Left forelimb (tissue), 1 donor: ENCODE data around the gene AGO4.
"Not testable (repeated sequence)": the region's sequence is repeated elsewhere in the genome, so short reads cannot be mapped to it uniquely, and the experiment has no call there.

ENCODE experiments used
- DNase-seq: peaks from one replicate; pipeline ENCODE4 v3.0.0-alpha.2; 2018; ENCODE audit warnings: low spot score

Gene AGO4

DNA sequence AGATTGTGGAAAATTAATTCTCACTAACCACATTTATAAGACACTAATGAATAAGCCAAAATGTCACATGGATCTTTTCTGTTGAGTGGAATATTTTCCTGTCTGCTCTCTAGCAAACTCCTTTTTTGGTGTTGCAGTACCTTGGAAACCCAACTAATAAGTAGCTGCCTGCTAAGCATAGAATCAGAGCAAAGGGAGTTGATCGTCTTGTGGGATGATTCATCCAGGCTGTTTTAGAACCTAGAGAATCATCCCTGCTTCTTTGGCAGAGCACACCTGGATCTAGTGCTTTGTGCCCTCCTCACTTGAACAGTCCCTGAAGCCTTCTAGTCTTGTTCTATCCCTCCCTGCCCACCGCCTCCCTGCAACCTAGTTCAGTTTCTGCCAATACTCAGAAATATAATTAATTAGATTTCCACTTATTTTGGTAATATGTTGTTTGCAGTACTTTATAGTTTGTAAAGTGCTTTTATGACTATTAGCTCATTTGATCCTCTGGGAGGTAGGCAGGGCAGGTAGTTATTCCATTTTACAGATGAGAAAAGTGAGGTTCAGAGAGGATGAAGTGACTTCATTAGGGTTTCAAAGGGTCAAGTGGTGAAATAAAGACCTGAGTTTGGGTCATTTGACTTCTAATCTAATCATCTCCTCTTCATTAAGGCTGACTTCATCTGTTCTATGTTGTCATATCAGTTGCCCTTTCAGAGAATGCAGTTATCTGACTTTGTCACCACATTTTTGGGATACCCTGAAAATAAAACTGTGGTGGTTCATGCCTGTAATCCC, 2.5 kb downstream of the AGO4 start:
- DNase-seq, result no peak

DNA sequence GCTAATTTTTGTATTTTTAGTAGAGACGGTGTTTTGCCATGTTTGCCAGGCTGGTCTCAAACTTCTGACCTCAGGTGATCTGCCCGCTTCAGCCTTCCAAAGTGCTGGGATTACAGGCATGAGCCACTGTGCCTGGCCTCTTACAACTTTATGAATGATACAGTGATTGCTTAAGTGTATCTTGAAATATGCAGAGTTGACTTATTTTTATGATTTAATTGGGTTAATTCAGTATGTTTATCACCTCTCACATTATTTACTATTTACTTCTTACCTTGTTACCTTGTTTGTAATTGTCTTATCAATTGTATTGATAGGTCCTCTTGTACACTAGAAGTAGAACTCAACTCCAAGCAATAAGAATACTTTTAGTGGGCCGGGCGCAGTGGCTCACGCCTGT, 4.9 kb downstream of the AGO4 start:
- DNase-seq, result not testable (repeated sequence)

DNA sequence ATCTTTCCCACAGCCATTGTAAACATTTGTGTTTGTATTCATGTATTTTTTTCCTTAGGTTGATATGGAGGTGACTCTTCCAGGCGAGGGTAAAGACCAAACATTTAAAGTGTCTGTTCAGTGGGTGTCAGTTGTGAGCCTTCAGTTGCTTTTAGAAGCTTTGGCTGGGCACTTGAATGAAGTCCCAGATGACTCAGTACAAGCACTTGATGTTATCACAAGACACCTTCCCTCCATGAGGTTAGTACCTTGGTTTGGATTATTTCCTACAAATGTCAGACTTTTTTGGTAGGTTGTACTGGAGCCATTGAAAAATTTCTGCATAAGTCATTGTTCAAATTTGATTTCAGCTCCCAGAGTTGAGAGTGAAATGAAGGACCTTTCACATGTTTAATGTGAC, 17.4 kb downstream of the AGO4 start:
- no peak for DNase-seq

DNA sequence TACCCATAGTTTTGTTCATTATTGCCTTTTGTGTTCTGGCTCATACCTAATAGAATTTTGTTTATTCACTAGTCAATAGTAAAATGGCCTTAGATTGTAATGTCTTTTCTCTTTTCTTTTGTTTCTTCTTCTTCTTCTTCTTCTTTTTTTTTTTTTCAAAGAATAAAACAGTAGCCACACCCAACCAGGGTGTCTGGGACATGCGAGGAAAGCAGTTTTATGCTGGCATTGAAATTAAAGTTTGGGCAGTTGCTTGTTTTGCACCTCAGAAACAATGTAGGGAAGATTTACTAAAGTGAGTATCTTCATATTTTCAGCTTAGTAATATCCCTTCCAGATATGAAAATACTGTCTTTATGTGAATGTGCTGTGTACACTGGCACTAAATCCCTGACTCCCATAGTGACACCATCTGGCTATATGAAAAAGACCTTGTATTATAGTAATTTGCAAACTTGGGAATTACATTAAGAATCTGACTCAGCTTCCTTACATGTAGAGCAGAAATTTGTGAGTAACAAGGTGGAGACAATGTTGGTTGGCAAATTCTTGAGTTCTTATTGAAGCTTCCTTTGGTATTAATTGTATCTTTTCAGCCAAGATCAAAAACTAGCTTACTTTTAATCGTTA, 24.6 kb downstream of the AGO4 start:
- no peak for DNase-seq

DNA sequence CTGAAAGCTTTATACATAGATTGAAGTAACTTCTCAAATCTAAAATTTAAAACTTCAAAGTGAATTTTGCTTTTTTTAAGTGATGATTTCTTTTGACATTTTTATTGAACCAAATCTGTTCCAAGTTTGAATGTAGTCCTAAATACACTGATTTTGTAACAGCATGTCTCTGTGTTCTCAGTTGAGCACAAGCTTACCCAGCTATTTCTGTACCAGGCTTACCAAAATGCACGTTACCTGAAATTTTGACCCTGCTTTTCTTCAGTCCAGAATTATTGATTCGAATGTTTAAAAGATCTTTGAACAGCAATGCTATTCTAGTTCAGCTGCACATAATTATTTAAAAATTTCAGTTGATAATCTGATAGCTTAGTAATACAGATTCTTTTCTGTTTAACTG, 25.6 kb downstream of the AGO4 start:
- DNase-seq, result no peak

DNA sequence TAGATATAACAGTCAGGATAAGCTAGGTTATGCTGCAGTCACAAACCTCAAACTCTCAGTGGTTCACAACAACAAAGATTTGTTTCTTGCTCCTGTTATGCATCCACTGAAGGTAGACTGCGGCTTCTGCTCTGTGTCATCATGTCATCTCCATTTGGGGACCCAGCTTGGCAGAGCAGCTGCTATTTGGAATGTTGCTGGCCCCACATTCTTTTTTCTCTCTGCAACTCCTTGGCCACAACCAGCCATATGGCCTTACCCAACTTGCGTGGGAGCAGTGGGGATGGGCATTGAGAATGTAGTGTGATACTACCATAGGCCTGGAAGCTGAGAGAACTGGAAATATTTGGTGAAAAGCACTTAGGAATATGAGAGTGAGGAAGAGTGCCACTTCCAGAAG, 26.4 kb downstream of the AGO4 start:
- DNase-seq, result no peak

DNA sequence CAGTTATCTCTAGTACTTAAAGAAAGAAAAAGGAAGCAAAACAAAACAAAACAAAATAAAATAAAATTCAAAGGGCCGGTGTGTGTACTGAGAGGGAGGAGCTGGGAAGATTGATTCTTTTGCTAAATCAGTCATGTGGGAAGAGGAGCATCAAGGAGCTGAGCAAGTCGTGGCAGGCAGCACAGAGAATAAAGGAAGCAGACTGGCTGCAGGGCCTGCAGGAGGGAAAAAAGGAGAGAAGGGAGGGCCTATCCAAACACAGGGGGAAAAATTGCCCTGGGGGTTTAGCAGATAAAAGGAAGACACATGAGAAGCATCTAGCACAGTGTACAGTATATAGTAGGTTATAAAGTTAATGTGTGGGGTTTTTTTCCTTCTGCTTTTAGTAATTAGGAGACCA, 27.6 kb downstream of the AGO4 start:
- no peak for DNase-seq

DNA sequence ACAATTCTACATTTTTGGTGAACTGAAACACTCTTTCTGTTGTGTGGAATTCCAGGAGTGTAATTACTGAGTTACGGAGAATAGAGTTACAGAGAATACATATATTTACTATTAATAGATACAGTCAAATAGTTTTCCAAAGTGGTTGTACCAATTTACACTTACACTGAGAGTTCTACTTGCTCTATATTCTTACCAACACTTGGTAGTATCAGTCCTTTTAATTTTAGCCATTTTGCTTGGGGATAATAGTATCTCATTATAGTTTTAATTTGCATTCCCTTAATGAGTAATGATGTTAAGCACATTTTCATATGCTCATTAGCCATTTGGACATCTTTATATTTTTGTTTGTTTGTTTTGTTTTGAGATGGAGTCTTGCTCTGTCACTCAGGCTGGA, 28.9 kb downstream of the AGO4 start:
- no peak for DNase-seq

DNA sequence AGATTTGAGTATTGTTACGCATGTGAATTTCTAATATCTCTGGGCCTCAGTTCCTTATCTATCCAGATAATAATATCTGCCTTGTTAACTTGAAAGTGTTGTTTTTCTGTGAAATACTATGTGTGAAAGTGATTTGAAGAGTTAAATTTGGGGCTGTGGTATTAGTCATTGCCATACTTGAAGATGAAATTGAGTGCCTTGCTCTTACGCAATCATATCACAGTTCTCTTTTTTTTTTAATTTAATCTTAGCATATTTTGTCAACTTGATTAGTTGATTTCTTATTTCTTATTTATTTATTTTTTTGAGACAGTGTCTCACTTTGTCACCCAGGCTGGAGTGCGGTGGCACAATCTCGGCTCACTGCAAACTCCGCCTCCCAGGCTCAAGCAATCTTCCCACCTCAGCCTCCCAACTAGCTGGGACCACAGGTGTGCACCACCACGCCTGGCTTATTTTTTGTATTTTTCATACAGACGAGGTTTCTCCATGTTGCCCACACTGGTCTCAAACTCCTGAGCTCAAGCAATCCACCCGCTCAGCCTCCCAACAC, 31.0 kb downstream of the AGO4 start:
- no peak for DNase-seq

DNA sequence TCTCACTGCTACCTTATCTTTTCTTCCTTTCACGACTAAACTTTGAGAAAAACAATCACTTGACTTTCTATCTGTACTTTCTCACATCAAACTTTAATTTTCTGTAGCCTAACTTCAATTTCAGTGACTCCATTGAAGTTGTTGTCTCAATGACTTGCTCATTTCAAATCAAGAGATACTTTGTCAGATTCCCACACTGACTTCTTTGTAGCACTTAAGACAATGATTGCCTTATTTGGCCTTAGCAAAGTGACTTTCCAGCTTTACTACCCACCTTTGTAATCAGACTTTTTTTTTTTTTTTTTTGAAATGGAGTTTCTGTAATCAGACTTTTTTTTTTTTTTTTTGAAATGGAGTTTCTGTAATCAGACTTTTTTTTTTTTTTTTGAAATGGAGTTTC, 37.0 kb downstream of the AGO4 start:
- no peak for DNase-seq

DNA sequence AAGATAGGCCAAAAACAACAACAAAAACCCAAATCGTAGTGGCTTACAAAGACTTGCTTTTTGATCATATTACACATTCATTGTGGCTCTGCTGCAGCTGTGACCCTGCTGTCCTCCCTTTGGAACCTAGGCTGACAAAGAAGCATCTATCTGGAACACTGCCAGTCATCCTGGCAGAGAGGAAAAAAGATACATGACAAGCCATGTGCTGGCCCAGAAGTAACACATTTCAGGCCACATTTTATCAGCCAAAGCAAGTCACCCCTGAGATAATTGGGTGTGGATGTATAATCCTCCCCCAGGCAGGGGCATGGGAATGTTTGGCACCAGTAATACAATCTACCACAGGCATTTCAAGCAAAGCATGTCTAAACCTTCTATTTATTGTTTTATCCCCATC, 38.0 kb downstream of the AGO4 start:
- DNase-seq, result no peak

DNA sequence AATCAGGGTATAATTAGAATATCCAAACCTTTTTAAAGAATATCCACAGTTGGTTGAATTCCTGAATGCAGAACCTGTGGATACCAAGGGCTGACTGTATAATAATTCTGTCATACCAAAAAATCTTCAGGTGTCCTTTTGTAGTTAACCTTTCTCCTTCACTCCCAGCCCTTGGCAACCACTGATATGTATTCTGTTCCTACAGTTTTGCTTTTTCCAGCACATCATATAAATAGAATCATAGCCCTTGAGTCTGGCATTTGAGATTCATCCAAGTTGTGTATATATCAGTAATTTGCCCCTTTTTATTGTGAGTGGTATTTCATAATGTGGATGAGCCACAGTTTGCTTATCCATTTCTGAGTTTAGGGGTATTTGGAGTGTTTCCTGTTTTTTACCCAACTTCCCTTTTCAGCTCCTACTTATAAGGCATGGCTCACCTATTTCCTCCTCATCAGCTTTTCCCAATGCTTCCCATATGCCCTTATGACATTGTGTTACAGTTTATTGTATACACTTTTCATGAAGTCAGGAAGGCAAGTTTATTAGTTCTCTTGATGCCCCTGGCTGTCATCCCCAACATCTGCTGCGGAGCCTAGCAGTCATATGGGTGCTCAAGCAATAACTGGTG, 40.2 kb downstream of the AGO4 start:
- DNase-seq, result no peak

DNA sequence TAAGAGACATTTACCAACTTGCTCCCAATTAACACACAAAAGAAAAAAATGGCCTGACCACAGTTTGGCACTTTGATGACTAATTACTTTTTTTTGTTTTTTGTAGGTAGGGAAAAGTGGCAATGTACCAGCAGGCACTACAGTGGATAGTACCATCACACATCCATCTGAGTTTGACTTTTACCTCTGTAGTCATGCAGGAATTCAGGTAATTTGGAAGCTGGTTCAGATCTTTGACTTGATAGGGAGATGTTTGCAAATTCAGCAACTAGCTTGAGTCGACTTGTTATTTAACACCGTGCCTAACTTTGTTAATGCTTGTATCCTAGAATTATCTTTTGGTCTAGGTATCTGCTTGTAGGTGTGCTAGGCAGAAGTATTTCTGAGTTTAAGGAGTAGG, 42.2 kb downstream of the AGO4 start:
- no peak for DNase-seq

DNA sequence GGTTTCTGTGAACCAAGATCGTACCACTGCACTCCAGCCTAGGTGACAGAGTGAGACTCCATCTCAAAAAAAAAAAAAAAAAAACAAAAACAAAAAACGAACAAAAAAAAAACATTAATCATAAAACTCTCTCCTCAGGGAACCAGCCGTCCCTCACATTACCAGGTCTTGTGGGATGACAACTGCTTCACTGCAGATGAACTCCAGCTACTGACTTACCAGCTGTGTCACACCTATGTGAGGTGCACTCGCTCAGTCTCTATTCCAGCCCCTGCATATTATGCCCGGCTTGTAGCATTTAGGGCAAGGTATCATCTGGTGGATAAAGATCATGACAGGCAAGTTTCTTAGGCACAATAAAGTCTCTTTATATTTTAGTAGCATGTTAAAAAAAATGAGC, 42.9 kb downstream of the AGO4 start:
- no peak for DNase-seq

DNA sequence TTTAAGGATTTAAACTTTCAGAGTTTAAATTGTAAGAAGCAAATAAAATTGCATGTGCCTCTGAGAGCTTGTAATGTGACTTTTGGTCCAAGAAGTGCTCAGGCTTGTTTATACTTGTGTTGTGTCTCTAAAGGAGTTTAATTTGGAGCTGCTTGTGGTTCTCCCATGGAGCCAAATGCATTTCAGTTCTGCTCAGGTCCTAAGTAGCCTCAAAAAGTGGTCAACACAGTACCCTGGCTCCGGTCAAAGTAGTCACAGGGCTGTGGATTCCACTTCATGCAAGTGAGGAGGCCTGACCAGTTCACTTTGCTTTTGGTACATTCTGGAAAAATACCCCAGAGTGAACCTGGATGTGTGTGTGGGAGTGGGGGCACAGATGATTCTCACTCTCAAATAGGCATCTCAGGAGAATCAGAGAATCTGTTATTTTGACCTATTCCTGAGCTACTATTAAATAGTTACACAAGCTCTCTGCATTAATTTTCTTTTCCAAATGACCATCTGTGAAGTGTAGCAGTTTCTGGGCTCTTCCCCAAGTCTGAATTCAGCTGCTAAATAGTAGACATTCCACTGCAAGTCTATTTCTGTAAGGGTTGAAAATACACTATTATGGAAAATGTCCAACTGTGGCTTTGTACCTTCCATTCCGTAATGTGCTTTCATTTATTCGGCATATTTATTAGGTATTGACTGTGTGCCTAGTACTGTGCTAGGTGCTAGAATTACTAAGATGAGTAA, 43.5 kb downstream of the AGO4 start:
- DNase-seq, result peak; percentile 64

DNA sequence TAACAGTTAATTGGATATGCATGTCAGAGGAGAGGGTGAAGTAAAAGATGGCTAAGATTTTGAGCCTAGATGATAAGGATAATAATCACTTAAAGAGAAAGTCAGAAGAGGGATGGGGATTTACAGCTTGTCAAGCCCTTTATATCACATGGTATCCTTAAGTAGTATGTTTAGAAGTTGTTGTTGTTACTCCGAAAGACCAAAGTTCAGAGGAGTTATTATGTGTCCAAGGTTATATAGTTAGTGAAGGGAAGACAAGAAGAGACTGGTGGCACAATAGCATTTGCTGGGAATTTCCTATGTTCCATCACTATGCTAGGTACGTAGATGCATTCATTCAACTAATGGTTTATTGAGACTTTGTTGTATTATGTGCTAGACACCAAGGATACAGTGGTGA, 44.4 kb downstream of the AGO4 start:
- no peak for DNase-seq

DNA sequence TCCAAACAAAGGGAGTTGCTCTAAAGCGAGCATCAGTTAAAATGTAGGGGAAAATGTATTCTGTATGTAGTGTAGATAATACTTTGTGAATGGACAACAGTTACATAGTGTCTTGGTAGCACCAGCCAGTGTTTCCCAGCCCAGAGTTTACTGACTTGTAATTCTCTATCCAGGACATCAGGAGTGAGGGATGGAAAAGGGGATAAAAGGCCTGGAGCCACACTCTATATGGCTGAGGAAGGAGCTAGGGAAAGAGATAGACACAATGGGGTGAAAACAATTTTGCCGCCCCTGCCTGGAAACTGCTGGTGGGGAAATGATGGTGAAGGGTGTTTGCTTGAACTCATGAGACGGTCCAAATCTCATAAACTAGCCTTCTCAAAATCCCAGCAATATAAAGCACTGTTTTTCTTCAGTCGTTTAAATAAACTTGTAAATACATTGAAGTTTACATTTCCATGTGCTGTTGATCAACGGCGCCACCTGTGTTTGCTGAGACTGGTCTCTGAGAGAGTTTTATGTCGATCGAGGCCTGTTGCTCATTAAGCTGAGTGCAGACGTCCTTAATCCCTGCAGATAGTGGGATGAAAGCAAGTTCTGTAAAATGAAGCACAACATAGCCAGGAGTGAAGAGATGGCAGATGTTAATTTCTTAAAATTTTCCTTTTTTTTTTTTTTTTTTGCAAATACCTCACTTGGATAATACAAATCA, 47.3 kb downstream of the AGO4 start:
- no peak for DNase-seq

DNA sequence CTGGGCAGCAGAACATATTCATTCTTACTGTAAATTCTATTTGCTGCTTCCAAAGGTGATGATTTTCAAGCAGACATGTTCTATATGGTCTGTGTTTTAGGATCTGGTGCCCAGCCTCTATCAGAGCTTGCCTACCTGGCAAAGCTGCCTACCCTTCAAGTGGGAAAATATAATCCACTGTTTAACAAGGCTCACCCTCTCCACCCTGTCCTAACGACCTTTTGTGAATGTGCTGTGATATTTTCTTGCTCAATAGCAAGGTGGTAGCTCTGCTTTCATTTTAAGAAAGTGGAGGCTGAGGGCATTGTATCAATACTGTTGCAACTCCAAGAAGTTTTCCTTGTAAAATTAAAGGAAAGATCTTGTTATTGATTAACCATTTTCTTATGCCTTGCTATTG, 49.1 kb downstream of the AGO4 start:
- no peak for DNase-seq

DNA sequence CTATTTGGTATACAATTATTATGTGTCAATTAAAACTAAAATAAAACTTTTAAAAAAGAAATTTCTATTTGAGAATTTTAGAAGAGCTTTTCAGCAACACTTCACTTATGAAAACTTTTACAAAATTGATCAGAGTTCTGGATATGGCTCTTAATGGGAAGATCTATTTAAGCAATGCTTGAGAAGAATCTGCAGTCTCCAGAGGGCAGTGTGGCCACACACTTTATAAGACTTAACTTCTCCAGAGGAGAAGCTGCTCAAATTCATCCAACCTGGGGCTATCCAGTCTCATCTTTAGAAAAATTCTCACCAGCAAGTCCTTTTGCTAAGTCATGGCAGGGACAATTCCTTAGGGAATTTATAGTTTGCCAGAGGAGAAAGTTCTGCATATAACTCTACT, 50.0 kb downstream of the AGO4 start:
- no peak for DNase-seq

DNA sequence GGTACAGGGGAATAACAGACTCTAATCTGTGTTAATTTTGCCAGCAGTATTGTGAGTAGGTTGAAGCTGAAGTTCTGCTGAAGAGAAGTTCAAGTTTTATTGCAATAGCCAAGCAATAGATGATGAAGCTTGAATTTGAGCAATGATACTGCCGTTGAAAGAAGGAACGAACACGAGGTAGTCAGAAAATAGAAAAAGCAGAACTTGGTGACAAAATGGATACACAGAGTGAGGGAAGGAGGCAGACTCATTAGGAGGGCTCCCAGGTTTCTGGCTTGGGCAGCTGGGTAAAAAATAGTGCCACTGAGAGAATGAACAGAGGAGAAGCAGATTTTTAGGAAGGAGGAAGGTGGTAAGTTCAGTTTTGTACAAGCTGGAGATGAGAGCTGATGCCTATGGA, 52.9 kb downstream of the AGO4 start:
- no peak for DNase-seq

DNA sequence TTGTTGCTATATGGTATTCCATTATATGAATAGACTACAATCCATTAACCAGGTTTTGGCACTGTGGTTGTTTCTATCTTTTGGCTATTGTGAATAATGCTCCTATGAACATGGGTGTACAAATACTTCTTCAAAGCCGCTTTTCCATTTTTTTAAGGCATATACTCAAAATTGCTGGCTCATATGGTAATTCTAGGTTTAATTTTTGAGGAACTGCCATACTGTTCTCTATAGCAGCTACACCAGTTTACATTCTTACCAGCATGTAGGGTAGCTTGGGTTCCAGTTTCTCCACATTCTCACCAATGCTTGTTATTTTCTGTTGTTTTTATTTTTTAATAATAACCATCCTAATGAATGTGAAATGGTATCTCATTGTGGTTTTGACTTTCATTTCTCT, 55.3 kb downstream of the AGO4 start:
- DNase-seq, result no peak
